Upper lobe of left lung (tissue), 4 donors: ENCODE results near the gene PPP2R2D.

Source experiments
- CTCF ChIP-seq, 6 experiments: fragments of 450-650 bp in 4 of 6; fragments of 200-600 bp in 2 of 6; sonication (generic) in 2 of 6; IDR thresholded peaks; one replicate each; pipeline ENCODE4 v1.5.1; 2016 to 2019; ENCODE audit warnings: antibody characterized with exemption in 6 of 6
- EP300 ChIP-seq, 4 donors: sonication (generic); formaldehyde crosslinking; IDR thresholded peaks; one replicate each; pipeline ENCODE4 v1.5.1; 2017; ENCODE audit warnings: antibody characterized with exemption in 4 of 4, control low read depth in 2 of 4
- POLR2A ChIP-seq, 4 donors: fragments of 450-650 bp; IDR thresholded peaks; one replicate each; pipeline ENCODE4 v1.5.1; 2016 to 2017; ENCODE audit warnings: antibody characterized with exemption in 4 of 4, mild to moderate bottlenecking in 2 of 4
- POLR2AphosphoS5 ChIP-seq, 2 donors: sonication (generic); formaldehyde crosslinking; IDR thresholded peaks; one replicate each; pipeline ENCODE4 v1.5.1; 2017; ENCODE audit warnings: antibody characterized with exemption in 2 of 2

DNA sequence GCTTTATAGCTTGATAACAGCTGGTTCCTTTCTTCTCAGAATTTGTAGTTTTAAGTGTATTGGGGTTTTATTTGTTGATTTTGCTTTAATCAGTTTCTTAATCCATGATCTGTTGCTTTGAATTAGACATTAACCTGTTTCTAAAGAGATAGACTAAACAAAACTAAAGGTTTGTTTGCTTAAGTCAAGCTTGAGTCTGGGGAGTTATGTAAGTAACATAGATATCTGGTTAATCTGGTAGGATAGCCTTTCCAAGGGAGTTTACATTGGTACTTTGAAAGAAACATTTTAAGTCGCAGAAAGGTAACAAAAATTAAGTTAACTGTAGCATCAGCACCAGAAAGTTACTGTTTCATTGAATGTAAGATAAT, 5.4 kb downstream of the PPP2R2D start:
- TF ChIP-seq CTCF (IDR thresholded peaks at IDR 0.05) (no peak), POLR2AphosphoS5 (IDR thresholded peaks at IDR 0.05) (no peak), POLR2A (IDR thresholded peaks at IDR 0.05) (no peak), EP300 (IDR thresholded peaks at IDR 0.05) (no peak)
